WERI-Rb-1 (cell line): ENCODE results near the gene WFDC5.

Source experiments
- DNase-seq: peaks from one replicate; pipeline ENCODE4 v3.0.0-alpha.2; 2020
- H3K27ac ChIP-seq: fragments of 250-450 bp; sonication (Bioruptor Pico); 2 replicates; pipeline ENCODE4 v1.5.1; 2020; ENCODE audit warnings: mild to moderate bottlenecking, moderate library complexity
- H3K27me3 ChIP-seq: fragments of 250-450 bp; sonication (Bioruptor Pico); 2 replicates; pipeline ENCODE4 v1.5.1; 2021; ENCODE audit warnings: mild to moderate bottlenecking, low read depth, moderate library complexity; ENCODE audit not compliant: insufficient read depth, severe bottlenecking
- H3K36me3 ChIP-seq: fragments of 250-450 bp; sonication (Bioruptor Pico); 2 replicates; pipeline ENCODE4 v1.5.1; 2020; ENCODE audit warnings: mild to moderate bottlenecking, moderate library complexity
- H3K4me3 ChIP-seq: 2 replicates; pipeline ENCODE4 v1.5.1; 2011; ENCODE audit warnings: low read depth, mild to moderate bottlenecking, control low read depth, low read length
- H3K9me3 ChIP-seq: fragments of 250-450 bp; sonication (Bioruptor Pico); 2 replicates; pipeline ENCODE4 v1.5.1; 2021; ENCODE audit warnings: mild to moderate bottlenecking, moderate library complexity; ENCODE audit not compliant: severe bottlenecking
- TF ChIP-seq, protein P1 (sequence below): IDR thresholded peaks from 2 replicates; pipeline ENCODE4 v1.5.1; 2011; ENCODE audit warnings: low read depth, mild to moderate bottlenecking, control low read depth, inconsistent platforms, low read length

The WFDC5 gene

DNA sequence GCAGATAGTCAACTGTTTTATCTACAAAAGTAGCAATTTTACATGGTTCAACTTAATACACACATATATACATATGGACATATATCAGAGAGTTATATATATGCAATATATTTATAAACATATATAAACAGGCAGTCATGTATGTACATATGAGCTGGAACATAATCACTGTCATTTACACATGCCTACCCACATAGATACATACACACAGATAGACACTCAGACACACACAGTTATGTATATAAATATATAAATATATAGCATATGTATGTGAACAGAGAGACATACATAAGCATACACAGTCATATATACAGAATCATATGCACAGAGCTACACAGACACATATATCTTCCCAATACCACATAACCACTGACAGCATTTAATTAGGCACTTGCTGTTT lies 2.2 kb downstream of the WFDC5 start:
- TF ChIP-seq, protein P1, sequence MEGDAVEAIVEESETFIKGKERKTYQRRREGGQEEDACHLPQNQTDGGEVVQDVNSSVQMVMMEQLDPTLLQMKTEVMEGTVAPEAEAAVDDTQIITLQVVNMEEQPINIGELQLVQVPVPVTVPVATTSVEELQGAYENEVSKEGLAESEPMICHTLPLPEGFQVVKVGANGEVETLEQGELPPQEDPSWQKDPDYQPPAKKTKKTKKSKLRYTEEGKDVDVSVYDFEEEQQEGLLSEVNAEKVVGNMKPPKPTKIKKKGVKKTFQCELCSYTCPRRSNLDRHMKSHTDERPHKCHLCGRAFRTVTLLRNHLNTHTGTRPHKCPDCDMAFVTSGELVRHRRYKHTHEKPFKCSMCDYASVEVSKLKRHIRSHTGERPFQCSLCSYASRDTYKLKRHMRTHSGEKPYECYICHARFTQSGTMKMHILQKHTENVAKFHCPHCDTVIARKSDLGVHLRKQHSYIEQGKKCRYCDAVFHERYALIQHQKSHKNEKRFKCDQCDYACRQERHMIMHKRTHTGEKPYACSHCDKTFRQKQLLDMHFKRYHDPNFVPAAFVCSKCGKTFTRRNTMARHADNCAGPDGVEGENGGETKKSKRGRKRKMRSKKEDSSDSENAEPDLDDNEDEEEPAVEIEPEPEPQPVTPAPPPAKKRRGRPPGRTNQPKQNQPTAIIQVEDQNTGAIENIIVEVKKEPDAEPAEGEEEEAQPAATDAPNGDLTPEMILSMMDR = no peak

GRCh38 chr20:45111799-45112471 lies 3.0 kb downstream of the WFDC5 start:
- peak; percentile 30 for DNase-seq
- H3K27me3 ChIP-seq = no peaks in the 10 kb centered on the region
- H3K4me3 ChIP-seq = no peak overlapping the region
- no peaks in the 10 kb centered on the region for H3K9me3 ChIP-seq
- TF ChIP-seq, protein P1 = peak; percentile 34; the same call in 1 of the 2 replicates
- no peak overlapping the region for H3K27ac ChIP-seq
- H3K36me3 ChIP-seq = no peaks in the 10 kb centered on the region

More for the DNA sequence above, 2.2 kb downstream of the WFDC5 start:
- no peaks in the 10 kb centered on the region for H3K9me3 ChIP-seq
- H3K36me3 ChIP-seq = no peaks in the 10 kb centered on the region
- no peaks in the 10 kb centered on the region for H3K27me3 ChIP-seq
- DNase-seq = no peak
- no peak overlapping the region for H3K27ac ChIP-seq
- H3K4me3 ChIP-seq = no peak overlapping the region

DNA sequence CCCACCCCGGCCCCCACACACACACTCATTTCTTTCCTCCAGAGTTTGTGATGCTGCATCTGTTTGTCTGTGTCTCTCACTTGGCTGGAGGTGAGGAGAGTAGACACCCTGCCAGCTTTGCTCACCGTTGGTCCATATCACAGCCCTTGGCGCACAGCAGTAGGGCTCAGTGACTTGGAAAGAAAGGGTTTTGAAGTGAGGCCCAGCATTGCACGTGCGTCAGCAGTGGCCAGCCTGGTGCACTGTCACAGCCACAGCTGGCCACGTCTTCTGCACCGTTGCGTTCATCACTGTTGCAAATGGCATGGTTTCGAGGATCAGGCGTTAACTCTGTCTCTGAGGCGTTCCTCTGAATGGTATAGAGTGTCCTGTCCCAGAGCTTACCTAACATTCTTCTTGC lies 3.7 kb downstream of the WFDC5 start:
- no peak for DNase-seq
- no peak overlapping the region for H3K4me3 ChIP-seq
- H3K27ac ChIP-seq = no peak overlapping the region
- no peaks in the 10 kb centered on the region for H3K27me3 ChIP-seq
- no peaks in the 10 kb centered on the region for H3K9me3 ChIP-seq
- TF ChIP-seq, protein P1 = no peak
- H3K36me3 ChIP-seq = no peaks in the 10 kb centered on the region

DNA sequence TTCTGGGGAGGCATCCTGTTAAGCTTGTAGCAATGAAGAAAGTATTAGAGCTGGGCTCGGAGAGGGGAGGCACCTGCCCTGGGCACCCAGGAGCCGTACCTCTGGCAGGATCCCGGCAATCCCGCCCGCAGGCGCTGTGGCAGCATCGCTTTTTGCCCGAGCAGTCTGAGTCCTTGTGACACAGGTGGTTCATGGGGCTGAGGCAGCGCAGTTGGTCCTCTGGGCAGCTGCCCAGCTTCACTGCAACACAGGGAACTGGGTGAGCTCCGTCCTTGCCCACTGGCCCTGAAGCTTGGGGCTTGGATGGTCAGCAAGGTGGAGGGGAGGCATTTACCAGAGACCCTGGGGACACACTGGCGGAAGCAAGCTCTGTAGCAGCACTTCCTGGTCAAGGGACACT lies 4.7 kb downstream of the WFDC5 start:
- no peaks in the 10 kb centered on the region for H3K9me3 ChIP-seq
- DNase-seq = no peak
- no peak overlapping the region for H3K27ac ChIP-seq
- no peaks in the 10 kb centered on the region for H3K36me3 ChIP-seq
- no peak overlapping the region for H3K4me3 ChIP-seq
- TF ChIP-seq, protein P1 = no peak
- no peaks in the 10 kb centered on the region for H3K27me3 ChIP-seq

DNA sequence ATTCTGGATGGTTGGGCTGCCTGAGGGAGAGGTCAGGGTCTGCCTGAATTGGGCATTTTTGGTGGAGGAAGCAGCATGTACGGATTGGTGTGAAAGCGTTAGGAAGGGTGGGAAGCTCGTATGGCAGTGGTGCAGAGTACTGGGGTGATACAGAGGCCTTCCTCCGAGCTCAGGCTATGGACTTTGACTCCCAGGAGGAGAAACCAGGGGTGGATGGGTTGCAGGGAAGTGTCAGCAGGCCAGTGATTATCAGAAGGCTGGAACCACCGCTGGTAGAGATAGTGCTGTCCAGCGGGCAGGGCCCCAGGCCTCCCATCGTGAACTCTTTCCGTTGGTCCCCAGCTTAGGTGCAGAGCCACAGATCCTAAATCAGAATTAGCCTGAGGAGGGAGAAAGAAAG lies 5.3 kb downstream of the WFDC5 start:
- no peak for DNase-seq
- H3K27ac ChIP-seq = no peak overlapping the region
- TF ChIP-seq, protein P1 = no peak
- H3K27me3 ChIP-seq = no peaks in the 10 kb centered on the region
- no peak overlapping the region for H3K4me3 ChIP-seq
- H3K9me3 ChIP-seq = no peaks in the 10 kb centered on the region
- H3K36me3 ChIP-seq = no peaks in the 10 kb centered on the region

DNA sequence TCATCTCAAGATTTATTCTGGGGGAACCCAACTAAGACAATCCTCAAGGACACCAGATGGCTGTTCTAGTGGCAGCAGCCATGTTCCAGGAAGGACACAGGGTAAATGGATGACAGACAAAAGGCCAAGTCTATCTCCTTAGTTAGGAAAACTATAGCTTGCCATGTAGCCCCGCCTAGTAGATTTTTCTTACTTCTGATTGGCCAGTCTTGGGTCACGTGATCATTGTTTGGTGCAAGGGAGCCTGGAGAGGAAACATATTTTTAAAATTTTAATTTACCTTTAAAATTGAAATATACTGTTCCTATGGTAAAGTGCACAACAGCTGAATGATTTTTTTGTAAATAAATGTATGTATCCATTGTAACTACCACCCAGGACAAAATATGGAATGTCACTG lies 9.7 kb downstream of the WFDC5 start:
- DNase-seq = no peak
- TF ChIP-seq, protein P1 = no peak
- H3K27me3 ChIP-seq = peaks cover 10% of the 10 kb centered on the region
- H3K27ac ChIP-seq = no peak overlapping the region
- H3K9me3 ChIP-seq = no peaks in the 10 kb centered on the region
- no peak overlapping the region for H3K4me3 ChIP-seq
- H3K36me3 ChIP-seq = no peaks in the 10 kb centered on the region
